Tibial artery (tissue), 4 donors: ENCODE data around the gene CISH.

Experiments used
- DNase-seq, 2 donors: peaks; one replicate each; pipeline ENCODE4 v3.0.0-alpha.2; 2019
- H3K27ac ChIP-seq, 2 donors: fragments of 200-600 bp; sonication (generic) in 1 of 2; 1 replicate in 1 of 2; 2 replicates in 1 of 2; pipeline ENCODE4 v1.5.1; 2018 to 2019; ENCODE audit warnings: mild to moderate bottlenecking in 1 of 2
- H3K27me3 ChIP-seq, 2 donors: fragments of 200-600 bp; sonication (generic) in 1 of 2; one replicate each; pipeline versions ENCODE4 v1.5.1 to v1.6.0; 2016 to 2019
- H3K36me3 ChIP-seq, 3 donors: fragments of 200-600 bp; sonication (generic) in 2 of 3; one replicate each; pipeline ENCODE4 v1.5.1; 2016 to 2019; ENCODE audit warnings: mild to moderate bottlenecking in 2 of 3
- H3K4me1 ChIP-seq, 4 donors: fragments of 200-600 bp; sonication (generic) in 2 of 4; 1 replicate in 3 of 4; 2 replicates in 1 of 4; pipeline ENCODE4 v1.5.1; 2016 to 2019
- H3K4me3 ChIP-seq, 2 donors: fragments of 200-600 bp; sonication (generic) in 1 of 2; 1 replicate in 1 of 2; 2 replicates in 1 of 2; pipeline ENCODE4 v1.5.1; 2018 to 2019; ENCODE audit warnings: mild to moderate bottlenecking in 2 of 2
- H3K9me3 ChIP-seq, 3 donors: fragments of 200-600 bp; sonication (generic) in 1 of 3; one replicate each; pipeline ENCODE4 v1.5.1; 2016 to 2019
- intact Hi-C: fragments of 100-400 bp; cut with DNase I; formaldehyde crosslinking; loops from one replicate; pipeline ENCODE4 v1.15.0; 2023; ENCODE audit warnings: low total_unique reads
- TF ChIP-seq, protein P1 (sequence below), 2 experiments: fragments of 200-600 bp in 1 of 2; fragments of 450-650 bp in 1 of 2; IDR thresholded peaks; one replicate each; pipeline ENCODE4 v1.5.1; 2017 to 2019; ENCODE audit warnings: antibody characterized with exemption in 2 of 2, mild to moderate bottlenecking in 1 of 2, moderate library complexity in 1 of 2

CISH gene

DNA sequence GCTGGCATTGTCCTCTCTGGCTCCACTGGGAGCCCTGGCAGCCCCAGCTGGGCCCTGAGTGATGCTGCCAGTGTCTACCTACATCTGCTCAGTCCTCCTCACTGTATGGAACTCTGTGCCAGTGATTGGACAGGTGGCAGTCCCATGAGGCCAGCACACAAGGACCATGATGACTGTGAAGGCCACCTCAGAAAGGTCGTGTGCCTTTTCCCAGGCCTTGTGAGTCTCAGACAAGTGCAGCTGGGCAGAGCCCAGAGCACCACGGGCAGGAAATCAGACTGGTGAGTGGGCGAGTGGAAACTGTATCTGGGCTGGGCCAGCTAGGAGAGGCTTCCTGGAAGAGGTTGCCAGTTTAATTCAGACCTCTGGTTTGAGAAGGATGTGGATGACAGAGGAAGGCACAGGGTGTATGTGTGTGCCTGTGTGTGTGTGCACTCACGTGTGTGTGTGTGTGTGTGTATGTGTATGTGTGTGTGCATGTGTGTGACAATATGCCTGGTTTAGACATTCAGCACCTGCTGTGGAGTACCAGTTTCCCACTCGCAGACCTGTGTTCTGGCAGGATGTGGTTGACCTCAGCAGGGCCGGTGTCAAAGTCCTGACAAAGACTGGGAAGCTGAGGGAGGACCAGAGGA is 12.4 kb upstream of the CISH start:
- Histone ChIP-seq H3K4me1 (peaks cover 0 to 35% (median 5%) of the 10 kb centered on the region in 4 donors), H3K36me3 (peaks cover 0 to 7% (median 0%) of the 10 kb centered on the region in 3 donors), H3K9me3 (no peaks in the 10 kb centered on the region), H3K27me3 (no peaks in the 10 kb centered on the region), H3K4me3 (no peak overlapping the region), H3K27ac (no peak overlapping the region)
- DNase-seq: no peak
- TF ChIP-seq, protein P1, sequence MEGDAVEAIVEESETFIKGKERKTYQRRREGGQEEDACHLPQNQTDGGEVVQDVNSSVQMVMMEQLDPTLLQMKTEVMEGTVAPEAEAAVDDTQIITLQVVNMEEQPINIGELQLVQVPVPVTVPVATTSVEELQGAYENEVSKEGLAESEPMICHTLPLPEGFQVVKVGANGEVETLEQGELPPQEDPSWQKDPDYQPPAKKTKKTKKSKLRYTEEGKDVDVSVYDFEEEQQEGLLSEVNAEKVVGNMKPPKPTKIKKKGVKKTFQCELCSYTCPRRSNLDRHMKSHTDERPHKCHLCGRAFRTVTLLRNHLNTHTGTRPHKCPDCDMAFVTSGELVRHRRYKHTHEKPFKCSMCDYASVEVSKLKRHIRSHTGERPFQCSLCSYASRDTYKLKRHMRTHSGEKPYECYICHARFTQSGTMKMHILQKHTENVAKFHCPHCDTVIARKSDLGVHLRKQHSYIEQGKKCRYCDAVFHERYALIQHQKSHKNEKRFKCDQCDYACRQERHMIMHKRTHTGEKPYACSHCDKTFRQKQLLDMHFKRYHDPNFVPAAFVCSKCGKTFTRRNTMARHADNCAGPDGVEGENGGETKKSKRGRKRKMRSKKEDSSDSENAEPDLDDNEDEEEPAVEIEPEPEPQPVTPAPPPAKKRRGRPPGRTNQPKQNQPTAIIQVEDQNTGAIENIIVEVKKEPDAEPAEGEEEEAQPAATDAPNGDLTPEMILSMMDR (IDR thresholded peaks at IDR 0.05): no peak
- intact Hi-C loops: no loop called here

DNA sequence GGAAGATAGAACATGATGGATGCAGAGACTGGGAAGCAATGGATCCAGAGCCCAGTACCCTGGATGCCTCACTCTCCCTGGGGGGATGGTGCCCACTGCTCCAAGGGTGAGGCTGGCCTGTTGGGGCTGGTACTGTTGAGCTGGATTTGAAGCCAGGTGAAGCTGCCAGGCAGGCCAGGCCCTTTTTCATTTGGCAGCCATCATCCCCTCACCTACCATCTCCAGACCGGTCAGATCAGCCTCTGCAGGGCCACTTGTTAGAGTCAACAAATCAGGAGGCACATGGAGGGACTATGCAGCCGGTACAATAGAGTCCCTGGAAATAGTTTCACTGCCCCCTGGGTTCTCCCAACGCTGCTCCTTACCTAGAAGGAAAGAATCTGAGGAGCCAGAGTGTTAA is 11.3 kb upstream of the CISH start:
- intact Hi-C loops: no loop called here
- peaks cover 0 to 43% (median 13%) of the 10 kb centered on the region in 4 donors for H3K4me1 ChIP-seq

DNA sequence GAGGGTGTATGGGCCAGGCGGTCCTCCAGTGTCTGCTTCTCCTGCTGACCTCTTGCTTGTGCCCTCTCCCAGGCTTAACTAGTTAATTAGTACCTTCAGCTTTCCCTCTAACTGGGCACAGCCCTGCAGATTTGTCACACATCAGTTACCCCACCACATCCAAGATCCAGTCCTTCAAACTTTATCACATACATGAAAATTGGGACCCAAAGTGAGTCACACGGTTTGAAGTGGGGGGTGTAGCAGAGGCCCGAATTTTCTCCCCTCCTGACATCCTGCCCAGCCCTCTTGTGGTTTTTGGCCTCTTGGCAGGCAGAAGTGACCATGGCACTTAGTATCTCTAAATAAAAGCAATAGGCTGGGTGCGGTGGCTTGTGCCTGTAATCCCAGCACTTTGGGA is 9.2 kb upstream of the CISH start:
- no peak overlapping the region for H3K27ac ChIP-seq
- peaks cover 0 to 40% (median 14%) of the 10 kb centered on the region in 4 donors for H3K4me1 ChIP-seq
- no peak for DNase-seq
- H3K36me3 ChIP-seq: peaks cover 0 to 7% (median 0%) of the 10 kb centered on the region in 3 donors
- intact Hi-C loops: no loop called here
- no peaks in the 10 kb centered on the region for H3K27me3 ChIP-seq
- no peak overlapping the region for H3K4me3 ChIP-seq
- TF ChIP-seq, protein P1 (IDR thresholded peaks at IDR 0.05): no peak
- no peaks in the 10 kb centered on the region for H3K9me3 ChIP-seq

More for the DNA sequence above, 11.3 kb upstream of the CISH start:
- Histone ChIP-seq H3K9me3 (no peaks in the 10 kb centered on the region), H3K36me3 (peaks cover 0 to 7% (median 0%) of the 10 kb centered on the region in 3 donors), H3K27ac (no peak overlapping the region), H3K27me3 (no peaks in the 10 kb centered on the region), H3K4me3 (no peak overlapping the region)
- TF ChIP-seq, protein P1 (IDR thresholded peaks at IDR 0.05): no peak
- DNase-seq: no peak

DNA sequence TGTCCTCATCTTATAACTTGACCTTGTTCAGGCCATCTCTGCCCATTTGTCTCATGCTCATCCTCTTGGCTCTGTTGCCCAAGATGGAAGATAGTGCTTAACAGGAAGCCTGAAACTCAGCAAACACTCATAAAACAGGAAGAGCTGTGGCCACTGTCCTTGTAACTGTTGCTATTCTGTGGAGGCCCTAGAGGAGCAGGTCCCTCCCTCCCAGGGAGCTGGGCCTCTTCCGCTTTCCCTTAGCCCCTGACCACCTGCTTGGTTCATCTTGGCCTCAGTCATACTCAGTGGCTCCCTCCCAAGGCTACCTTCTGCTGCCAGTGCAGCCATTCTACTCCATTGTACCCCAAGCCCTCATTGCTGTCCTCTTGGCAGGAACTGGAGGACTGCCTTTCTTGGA is 8.8 kb upstream of the CISH start:
- intact Hi-C loops: no loop called here
- no peak for DNase-seq
- H3K9me3 ChIP-seq: no peaks in the 10 kb centered on the region
- peaks cover 0 to 7% (median 0%) of the 10 kb centered on the region in 3 donors for H3K36me3 ChIP-seq
- peaks cover 0 to 40% (median 14%) of the 10 kb centered on the region in 4 donors for H3K4me1 ChIP-seq
- H3K27me3 ChIP-seq: no peaks in the 10 kb centered on the region
- H3K4me3 ChIP-seq: no peak overlapping the region
- no peak overlapping the region for H3K27ac ChIP-seq
- TF ChIP-seq, protein P1 (IDR thresholded peaks at IDR 0.05): no peak

DNA sequence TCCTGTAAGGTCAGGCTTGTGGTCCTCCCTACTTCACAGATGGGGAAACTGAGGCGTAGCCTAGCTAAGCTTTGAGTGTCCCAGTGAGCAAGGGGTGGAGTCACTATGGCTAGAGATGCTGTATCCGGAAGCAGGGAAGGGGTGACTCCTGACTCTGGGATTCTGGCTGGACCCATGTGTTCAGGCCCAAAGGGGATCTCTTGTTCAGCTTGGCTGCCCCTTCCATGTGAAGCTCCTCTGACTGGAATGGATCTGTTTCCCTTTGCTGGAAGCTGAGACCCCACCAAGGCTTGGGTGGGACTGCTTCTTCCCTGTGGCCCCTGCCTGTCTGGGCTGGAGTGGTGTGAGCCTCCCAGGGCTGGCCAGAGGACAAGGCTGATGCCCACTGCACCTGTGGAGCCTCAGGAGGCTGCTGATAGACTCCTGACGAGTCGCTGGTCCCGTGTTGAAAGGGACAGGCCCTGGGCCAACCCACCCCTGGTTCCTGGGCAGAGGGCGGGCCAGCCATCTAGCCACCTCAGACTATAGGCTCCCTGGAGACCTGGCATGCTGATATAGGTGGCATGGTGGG is 6.4 kb upstream of the CISH start:
- peak overlapping the region; percentile 88 to 90 for H3K27ac ChIP-seq
- peak overlapping the region; percentile 83 to 99 for H3K4me3 ChIP-seq
- no peaks in the 10 kb centered on the region for H3K27me3 ChIP-seq
- H3K9me3 ChIP-seq: no peaks in the 10 kb centered on the region
- H3K36me3 ChIP-seq: peaks cover 0 to 5% (median 0%) of the 10 kb centered on the region in 3 donors
- TF ChIP-seq, protein P1 (IDR thresholded peaks at IDR 0.05): no peak
- H3K4me1 ChIP-seq: peaks cover 0 to 28% (median 12%) of the 10 kb centered on the region in 4 donors
- DNase-seq: no peak
- intact Hi-C loops: loop anchor here (5.0 kb wide), 1 partner anchor 774 kb away; the partner anchor contains the start of gene RBM15B
